Adipose tissue (tissue), 3 donors: ENCODE data around the gene USP17L15. TPM values are rescaled to one million over a fixed set of nuclear protein-coding genes. Genes with fewer than 3 reads are reported as not detected.
"Not testable (repeated sequence)": the region's sequence is repeated elsewhere in the genome, so short reads cannot be mapped to it uniquely, and the experiment has no call there.

ENCODE experiments used
- H3K27ac ChIP-seq: one replicate; pipeline ENCODE4 v1.5.1; 2013; ENCODE audit warnings: low read depth, low read length
- WGBS, 3 donors: extraction: QIAGEN DNeasy Blood & Tissue Kit; methylation state at CpG; one replicate each; pipeline ENCODE4 v1.1.7; 2013; 5-methylcytosine and 5-hydroxymethylcytosine counted together
- polyA plus RNA-seq, 3 donors: library from polyadenylated mRNA; stranded (reverse); fragments of 200-250 nt; gene quantifications; one replicate each; pipeline ENCODE4 v1.2.3, GENCODE V29; 2013
- donor health status: healthy with polysubstance abuse.
- donor health status: Bipolar disorder and iron deficiency.
- donor health status: healthy.

Gene USP17L15, protein sequence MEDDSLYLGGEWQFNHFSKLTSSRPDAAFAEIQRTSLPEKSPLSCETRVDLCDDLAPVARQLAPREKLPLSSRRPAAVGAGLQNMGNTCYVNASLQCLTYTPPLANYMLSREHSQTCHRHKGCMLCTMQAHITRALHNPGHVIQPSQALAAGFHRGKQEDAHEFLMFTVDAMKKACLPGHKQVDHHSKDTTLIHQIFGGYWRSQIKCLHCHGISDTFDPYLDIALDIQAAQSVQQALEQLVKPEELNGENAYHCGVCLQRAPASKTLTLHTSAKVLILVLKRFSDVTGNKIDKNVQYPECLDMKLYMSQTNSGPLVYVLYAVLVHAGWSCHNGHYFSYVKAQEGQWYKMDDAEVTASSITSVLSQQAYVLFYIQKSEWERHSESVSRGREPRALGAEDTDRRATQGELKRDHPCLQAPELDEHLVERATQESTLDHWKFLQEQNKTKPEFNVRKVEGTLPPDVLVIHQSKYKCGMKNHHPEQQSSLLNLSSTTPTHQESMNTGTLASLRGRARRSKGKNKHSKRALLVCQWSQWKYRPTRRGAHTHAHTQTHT
- not detected for polyA plus RNA-seq

DNA sequence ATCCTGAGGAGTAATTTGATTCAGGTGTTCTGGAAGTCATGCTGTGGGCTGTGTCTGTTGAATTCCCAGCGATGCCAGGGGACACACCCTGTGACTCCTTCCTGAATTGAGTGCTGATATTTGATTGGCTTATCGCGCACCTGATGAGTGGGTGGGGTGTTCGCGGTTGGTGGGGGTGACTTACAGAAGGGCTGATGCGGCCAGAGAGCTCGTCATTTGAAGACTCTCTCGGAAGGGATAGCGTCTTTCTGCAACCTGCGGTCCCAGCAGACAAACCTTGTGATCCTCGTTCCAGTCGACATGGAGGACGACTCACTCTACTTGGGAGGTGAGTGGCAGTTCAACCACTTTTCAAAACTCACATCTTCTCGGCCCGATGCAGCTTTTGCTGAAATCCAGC is at the start of gene USP17L15:
TSS of gene USP17L15 (plus strand) at position 301 of the 400 bp plus-strand sequence. CDS start at position 301, 0 bp downstream.
- no CpG with 5 or more reads among the region's 15 CpGs for WGBS, 3 donors
- H3K27ac ChIP-seq: not testable (repeated sequence)

DNA sequence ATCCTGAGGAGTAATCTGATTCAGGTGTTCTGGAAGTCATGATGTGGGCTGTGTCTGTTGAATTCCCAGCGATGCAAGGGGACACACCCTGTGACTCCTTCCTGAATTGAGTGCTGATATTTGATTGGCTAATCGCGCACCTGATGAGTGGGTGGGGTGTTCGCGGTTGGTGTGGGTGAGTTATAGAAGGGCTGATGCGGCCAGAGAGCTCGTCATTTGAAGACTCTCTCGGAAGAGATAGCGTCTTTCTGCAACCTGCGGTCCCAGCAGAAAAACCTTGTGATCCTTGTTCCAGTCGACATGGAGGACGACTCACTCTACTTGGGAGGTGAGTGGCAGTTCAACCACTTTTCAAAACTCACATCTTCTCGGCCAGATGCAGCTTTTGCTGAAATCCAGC is 23.8 kb upstream of the USP17L15 start, which contains the start of gene USP17L10:
TSS of gene USP17L10 (plus strand) at position 301 of the 400 bp plus-strand sequence. CDS start at position 301, 0 bp downstream.
- not testable (repeated sequence) for H3K27ac ChIP-seq
- WGBS, 3 donors: 92% methylated on average over 13 of the region's 13 CpGs; no CpG with 5 or more reads in 2 of the 3 donors

DNA sequence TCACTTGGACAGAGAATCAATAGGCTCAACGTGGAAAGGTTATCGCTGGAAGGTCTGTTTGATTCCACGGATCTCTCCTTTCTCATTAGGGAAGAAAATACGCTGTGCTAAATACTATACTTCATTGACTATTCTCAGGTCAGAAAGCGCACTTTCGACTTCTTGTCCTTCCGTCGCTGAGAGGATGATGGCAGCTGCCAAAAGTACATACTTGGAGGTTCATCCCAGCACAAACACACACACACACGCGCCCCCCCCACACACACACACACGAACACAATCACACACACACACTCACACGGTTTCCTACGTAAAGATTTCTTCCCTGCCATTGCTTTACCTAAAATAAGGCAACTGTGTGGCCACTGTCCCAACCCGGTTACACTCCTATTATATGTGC is 19.5 kb upstream of the USP17L15 start:
- 68 to 80% (median 79%) methylated on average over 11 of the region's 14 CpGs for whole genome bisulfite sequencing, 3 donors
- H3K27ac ChIP-seq: not testable (repeated sequence)

DNA sequence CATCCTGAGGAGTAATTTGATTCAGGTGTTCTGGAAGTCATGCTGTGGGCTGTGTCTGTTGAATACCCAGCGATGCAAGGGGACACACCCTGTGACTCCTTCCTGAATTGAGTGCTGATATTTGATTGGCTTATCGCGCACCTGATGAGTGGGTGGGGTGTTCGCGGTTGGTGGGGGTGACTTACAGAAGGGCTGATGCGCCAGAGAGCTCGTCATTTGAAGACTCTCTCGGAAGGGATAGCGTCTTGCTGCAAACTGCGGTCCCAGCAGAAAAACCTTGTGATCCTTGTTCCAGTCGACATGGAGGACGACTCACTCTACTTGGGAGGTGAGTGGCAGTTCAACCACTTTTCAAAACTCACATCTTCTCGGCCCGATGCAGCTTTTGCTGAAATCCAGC is 19.1 kb upstream of the USP17L15 start, which contains the start of gene USP17L11:
TSS of gene USP17L11 (plus strand) at position 301 of the 400 bp plus-strand sequence. CDS start at position 301, 0 bp downstream.
- 91% methylated on average over 10 of the region's 14 CpGs; no CpG with 5 or more reads in 2 of the 3 donors for WGBS, 3 donors
- not testable (repeated sequence) for H3K27ac ChIP-seq

DNA sequence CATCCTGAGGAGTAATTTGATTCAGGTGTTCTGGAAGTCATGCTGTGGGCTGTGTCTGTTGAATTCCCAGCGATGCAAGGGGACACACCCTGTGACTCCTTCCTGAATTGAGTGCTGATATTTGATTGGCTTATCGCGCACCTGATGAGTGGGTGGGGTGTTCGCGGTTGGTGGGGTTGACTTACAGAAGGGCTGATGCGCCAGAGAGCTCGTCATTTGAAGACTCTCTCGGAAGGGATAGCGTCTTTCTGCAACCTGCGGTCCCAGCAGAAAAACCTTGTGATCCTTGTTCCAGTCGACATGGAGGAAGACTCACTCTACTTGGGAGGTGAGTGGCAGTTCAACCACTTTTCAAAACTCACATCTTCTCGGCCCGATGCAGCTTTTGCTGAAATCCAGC is 14.3 kb upstream of the USP17L15 start, which contains the start of gene USP17L12:
TSS of gene USP17L12 (plus strand) at position 301 of the 400 bp plus-strand sequence. CDS start at position 301, 0 bp downstream.
- not testable (repeated sequence) for H3K27ac ChIP-seq
- no CpG with 5 or more reads among the region's 13 CpGs for WGBS, 3 donors

DNA sequence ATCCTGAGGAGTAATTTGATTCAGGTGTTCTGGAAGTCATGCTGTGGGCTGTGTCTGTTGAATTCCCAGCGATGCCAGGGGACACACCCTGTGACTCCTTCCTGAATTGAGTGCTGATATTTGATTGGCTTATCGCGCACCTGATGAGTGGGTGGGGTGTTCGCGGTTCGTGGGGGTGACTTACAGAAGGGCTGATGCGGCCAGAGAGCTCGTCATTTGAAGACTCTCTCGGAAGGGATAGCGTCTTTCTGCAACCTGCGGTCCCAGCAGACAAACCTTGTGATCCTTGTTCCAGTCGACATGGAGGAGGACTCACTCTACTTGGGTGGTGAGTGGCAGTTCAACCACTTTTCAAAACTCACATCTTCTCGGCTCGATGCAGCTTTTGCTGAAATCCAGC is 9.6 kb upstream of the USP17L15 start, which contains the start of gene USP17L13:
TSS of gene USP17L13 (plus strand) at position 301 of the 400 bp plus-strand sequence. CDS start at position 301, 0 bp downstream.
- WGBS, 3 donors: no CpG with 5 or more reads among the region's 14 CpGs

DNA sequence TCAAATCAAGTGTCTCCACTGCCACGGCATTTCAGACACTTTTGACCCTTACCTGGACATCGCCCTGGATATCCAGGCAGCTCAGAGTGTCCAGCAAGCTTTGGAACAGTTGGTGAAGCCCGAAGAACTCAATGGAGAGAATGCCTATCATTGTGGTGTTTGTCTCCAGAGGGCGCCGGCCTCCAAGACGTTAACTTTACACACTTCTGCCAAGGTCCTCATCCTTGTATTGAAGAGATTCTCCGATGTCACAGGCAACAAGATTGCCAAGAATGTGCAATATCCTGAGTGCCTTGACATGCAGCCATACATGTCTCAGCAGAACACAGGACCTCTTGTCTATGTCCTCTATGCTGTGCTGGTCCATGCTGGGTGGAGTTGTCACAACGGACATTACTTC is 3.9 kb upstream of the USP17L15 start:
- not testable (repeated sequence) for H3K27ac ChIP-seq
- WGBS, 3 donors: 85 to 92% (median 87%) methylated on average over 5 of the region's 8 CpGs

More for the DNA sequence above, 9.6 kb upstream of the USP17L15 start, which contains the start of gene USP17L13:
- not testable (repeated sequence) for H3K27ac ChIP-seq

DNA sequence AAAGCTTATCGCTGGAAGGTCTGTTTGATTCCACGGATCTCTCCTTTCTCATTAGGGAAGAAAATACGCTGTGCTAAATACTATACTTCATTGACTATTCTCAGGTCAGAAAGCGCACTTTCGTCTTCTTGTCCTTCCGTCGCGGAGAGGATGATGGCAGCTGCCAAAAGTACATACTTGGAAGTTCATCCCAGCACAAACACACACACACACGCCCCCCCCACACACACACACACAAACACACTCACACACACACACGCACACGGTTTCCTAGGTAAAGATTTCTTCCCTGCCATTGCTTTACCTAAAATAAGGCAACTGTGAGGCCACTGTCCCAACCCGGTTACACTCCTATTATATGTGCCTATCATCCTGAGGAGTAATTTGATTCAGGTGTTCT is 4.3 kb downstream of the USP17L15 start:
- WGBS, 3 donors: 75 to 87% (median 76%) methylated on average over 9 to 11 of the region's 12 CpGs

DNA sequence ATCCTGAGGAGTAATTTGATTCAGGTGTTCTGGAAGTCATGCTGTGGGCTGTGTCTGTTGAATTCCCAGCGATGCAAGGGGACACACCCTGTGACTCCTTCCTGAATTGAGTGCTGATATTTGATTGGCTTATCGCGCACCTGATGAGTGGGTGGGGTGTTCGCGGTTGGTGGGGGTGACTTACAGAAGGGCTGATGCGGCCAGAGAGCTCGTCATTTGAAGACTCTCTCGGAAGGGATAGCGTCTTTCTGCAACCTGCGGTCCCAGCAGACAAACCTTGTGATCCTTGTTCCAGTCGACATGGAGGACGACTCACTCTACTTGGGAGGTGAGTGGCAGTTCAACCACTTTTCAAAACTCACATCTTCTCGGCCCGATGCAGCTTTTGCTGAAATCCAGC is 9.4 kb downstream of the USP17L15 start, which contains the start of gene USP17L17:
TSS of gene USP17L17 (plus strand) at position 301 of the 400 bp plus-strand sequence. CDS start at position 301, 0 bp downstream.
- 88 to 99% (median 88%) methylated on average over 5 of the region's 14 CpGs for WGBS, 3 donors
- not testable (repeated sequence) for H3K27ac ChIP-seq

More for the DNA sequence above, 4.3 kb downstream of the USP17L15 start:
- not testable (repeated sequence) for H3K27ac ChIP-seq

DNA sequence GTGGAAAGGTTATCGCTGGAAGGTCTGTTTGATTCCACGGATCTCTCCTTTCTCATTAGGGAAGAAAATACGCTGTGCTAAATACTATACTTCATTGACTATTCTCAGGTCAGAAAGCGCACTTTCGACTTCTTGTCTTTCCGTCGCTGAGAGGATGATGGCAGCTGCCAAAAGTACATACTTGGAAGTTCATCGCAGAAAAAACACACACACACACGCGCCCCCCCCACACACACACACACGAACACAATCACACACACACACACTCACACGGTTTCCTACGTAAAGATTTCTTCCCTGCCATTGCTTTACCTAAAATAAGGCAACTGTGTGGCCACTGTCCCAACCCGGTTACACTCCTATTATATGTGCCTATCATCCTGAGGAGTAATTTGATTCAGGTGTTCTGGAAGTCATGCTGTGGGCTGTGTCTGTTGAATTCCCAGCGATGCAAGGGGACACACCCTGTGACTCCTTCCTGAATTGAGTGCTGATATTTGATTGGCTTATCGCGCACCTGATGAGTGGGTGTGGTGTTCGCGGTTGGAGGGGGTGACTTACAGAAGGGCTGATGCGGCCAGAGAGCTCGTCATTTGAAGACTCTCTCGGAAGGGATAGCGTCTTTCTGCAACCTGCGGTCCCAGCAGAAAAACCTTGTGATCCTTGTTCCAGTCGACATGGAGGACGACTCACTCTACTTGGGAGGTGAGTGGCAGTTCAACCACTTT is 13.9 kb downstream of the USP17L15 start, which contains the start of gene USP17L18:
TSS of gene USP17L18 (plus strand) at position 678 of the 728 bp plus-strand sequence. CDS start at position 678, 0 bp downstream.
- H3K27ac ChIP-seq: not testable (repeated sequence)
- WGBS, 3 donors: 71 to 92% (median 88%) methylated on average over 13 to 20 of the region's 26 CpGs

DNA sequence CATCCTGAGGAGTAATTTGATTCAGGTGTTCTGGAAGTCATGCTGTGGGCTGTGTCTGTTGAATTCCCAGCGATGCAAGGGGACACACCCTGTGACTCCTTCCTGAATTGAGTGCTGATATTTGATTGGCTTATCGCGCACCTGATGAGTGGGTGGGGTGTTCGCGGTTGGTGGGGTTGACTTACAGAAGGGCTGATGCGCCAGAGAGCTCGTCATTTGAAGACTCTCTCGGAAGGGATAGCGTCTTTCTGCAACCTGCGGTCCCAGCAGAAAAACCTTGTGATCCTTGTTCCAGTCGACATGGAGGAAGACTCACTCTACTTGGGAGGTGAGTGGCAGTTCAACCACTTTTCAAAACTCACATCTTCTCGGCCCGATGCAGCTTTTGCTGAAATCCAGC is 18.9 kb downstream of the USP17L15 start, which contains the start of gene USP17L19:
TSS of gene USP17L19 (plus strand) at position 301 of the 400 bp plus-strand sequence. CDS start at position 301, 0 bp downstream.
- no CpG with 5 or more reads among the region's 13 CpGs for WGBS, 3 donors

DNA sequence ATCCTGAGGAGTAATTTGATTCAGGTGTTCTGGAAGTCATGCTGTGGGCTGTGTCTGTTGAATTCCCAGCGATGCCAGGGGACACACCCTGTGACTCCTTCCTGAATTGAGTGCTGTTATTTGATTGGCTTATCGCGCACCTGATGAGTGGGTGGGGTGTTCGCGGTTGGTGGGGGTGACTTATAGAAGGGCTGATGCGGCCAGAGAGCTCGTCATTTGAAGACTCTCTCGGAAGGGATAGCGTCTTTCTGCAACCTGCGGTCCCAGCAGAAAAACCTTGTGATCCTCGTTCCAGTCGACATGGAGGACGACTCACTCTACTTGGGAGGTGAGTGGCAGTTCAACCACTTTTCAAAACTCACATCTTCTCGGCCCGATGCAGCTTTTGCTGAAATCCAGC is 23.6 kb downstream of the USP17L15 start, which contains the start of gene USP17L20:
TSS of gene USP17L20 (plus strand) at position 301 of the 400 bp plus-strand sequence. CDS start at position 301, 0 bp downstream.
- not testable (repeated sequence) for H3K27ac ChIP-seq
- no CpG with 5 or more reads among the region's 15 CpGs for WGBS, 3 donors

More for the DNA sequence above, 18.9 kb downstream of the USP17L15 start, which contains the start of gene USP17L19:
- not testable (repeated sequence) for H3K27ac ChIP-seq

DNA sequence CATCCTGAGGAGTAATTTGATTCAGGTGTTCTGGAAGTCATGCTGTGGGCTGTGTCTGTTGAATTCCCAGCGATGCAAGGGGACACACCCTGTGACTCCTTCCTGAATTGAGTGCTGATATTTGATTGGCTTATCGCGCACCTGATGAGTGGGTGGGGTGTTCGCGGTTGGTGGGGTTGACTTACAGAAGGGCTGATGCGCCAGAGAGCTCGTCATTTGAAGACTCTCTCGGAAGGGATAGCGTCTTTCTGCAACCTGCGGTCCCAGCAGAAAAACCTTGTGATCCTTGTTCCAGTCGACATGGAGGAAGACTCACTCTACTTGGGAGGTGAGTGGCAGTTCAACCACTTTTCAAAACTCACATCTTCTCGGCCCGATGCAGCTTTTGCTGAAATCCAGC is 28.4 kb downstream of the USP17L15 start, which contains the start of gene USP17L21:
TSS of gene USP17L21 (plus strand) at position 301 of the 400 bp plus-strand sequence. CDS start at position 301, 0 bp downstream.
- WGBS, 3 donors: no CpG with 5 or more reads among the region's 13 CpGs

DNA sequence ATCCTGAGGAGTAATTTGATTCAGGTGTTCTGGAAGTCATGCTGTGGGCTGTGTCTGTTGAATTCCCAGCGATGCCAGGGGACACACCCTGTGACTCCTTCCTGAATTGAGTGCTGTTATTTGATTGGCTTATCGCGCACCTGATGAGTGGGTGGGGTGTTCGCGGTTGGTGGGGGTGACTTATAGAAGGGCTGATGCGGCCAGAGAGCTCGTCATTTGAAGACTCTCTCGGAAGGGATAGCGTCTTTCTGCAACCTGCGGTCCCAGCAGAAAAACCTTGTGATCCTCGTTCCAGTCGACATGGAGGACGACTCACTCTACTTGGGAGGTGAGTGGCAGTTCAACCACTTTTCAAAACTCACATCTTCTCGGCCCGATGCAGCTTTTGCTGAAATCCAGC is 33.1 kb downstream of the USP17L15 start, which contains the start of gene USP17L22:
TSS of gene USP17L22 (plus strand) at position 301 of the 400 bp plus-strand sequence. CDS start at position 301, 0 bp downstream.
- WGBS, 3 donors: no CpG with 5 or more reads among the region's 15 CpGs

More for the DNA sequence above, 28.4 kb downstream of the USP17L15 start, which contains the start of gene USP17L21:
- H3K27ac ChIP-seq: not testable (repeated sequence)

DNA sequence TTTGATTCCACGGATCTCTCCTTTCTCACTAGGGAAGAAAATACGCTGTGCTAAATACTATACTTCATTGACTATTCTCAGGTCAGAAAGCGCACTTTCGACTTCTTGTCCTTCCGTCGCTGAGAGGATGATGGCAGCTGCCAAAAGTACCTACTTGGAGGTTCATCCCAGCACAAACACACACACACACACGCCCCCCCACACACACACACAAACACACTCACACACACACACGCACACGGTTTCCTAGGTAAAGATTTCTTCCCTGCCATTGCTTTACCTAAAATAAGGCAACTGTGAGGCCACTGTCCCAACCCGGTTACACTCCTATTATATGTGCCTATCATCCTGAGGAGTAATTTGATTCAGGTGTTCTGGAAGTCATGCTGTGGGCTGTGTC is 37.5 kb downstream of the USP17L15 start:
- H3K27ac ChIP-seq: not testable (repeated sequence)
- 53 to 91% (median 89%) methylated on average over 3 to 5 of the region's 10 CpGs for WGBS, 3 donors

More for the DNA sequence above, 33.1 kb downstream of the USP17L15 start, which contains the start of gene USP17L22:
- H3K27ac ChIP-seq: not testable (repeated sequence)
